GM12878 (cell line): ENCODE results near the gene MAPT. TPM values are rescaled to one million over a fixed set of nuclear protein-coding genes. Genes with fewer than 3 reads are reported as not detected.
A peak's percentile ranks its signal among the peaks of the same experiment; 100 is the strongest.

Experiments used
- ATAC-seq: fragments of 200-7000 bp; cut with Tn5 transposase; 3 replicates; pipeline ENCODE4 v1.9.1; 2020; ENCODE audit warnings: mild to moderate bottlenecking, moderate library complexity
- BruUV-seq: library from RNA; stranded (reverse); fragments of 400-500 nt; replicated peaks from 2 replicates; lab custom pipeline; 2021; lab: Mats Ljungman, UMichigan
- CTCF ChIA-PET: fragments of 300-600 bp; sonication (Branson Sonifier 250); formaldehyde crosslinking; extraction: SDS; loops from one replicate; lab custom pipeline; 2021; ENCODE audit warnings: inconsistent platforms; lab: Yijun Ruan, JAX
- POLR2A ChIA-PET: fragments of 350-600 bp; formaldehyde crosslinking; extraction: SDS; loops from one replicate; lab custom pipeline; 2021; ENCODE audit warnings: inconsistent platforms; lab: Charles Lee
- RAD21 ChIA-PET: fragments of 300-600 bp; sonication (Branson Sonifier 250); formaldehyde crosslinking; loops from one replicate; lab custom pipeline; 2023; ENCODE audit warnings: antibody characterized with exemption; ENCODE audit not compliant: unreplicated experiment; lab: Charles Lee
- SMC1A ChIA-PET: fragments of 300-600 bp; sonication (Branson Sonifier 250); formaldehyde crosslinking; loops from one replicate; lab custom pipeline; 2023; ENCODE audit not compliant: unreplicated experiment, uncharacterized antibody; lab: Charles Lee
- DNase-seq: peaks from one replicate; pipeline ENCODE4 v3.0.0-alpha.2; 2011; ENCODE audit warnings: low read depth, low spot score
- FAIRE-seq: peaks from 3 replicates; lab custom pipeline; 2011; peaks lifted over from hg19 to GRCh38; lab: Jason Lieb, UNC
- H2AFZ ChIP-seq: 2 replicates; pipeline ENCODE4 v1.6.0; 2011; ENCODE audit warnings: low read depth, low read length, control low read depth; ENCODE audit not compliant: control insufficient read depth
- H3K27ac ChIP-seq: 2 replicates; pipeline ENCODE4 v1.5.1; 2011; ENCODE audit warnings: control low read depth; ENCODE audit not compliant: control insufficient read depth, insufficient read depth
- H3K27me3 ChIP-seq, 2 experiments: replicated peaks in 1 of 2; 2 replicates each; pipeline versions ENCODE4 v1.6.0 to v1.6.1; 2011; ENCODE audit warnings: low read length in 1 of 2; ENCODE audit not compliant: control insufficient read depth in 2 of 2, insufficient read depth in 2 of 2
- H3K36me3 ChIP-seq, 2 experiments: 2 replicates each; pipeline ENCODE4 v1.5.1; 2011; ENCODE audit warnings: low read length in 1 of 2; ENCODE audit not compliant: control insufficient read depth in 2 of 2, insufficient read depth in 2 of 2
- H3K4me1 ChIP-seq: 2 replicates; pipeline ENCODE4 v1.6.1; 2011; ENCODE audit warnings: mild to moderate bottlenecking, low read length, moderate library complexity, mixed read lengths; ENCODE audit not compliant: control insufficient read depth, insufficient read depth
- H3K4me2 ChIP-seq: 2 replicates; pipeline ENCODE4 v1.6.0; 2011; ENCODE audit warnings: control low read depth; ENCODE audit not compliant: control insufficient read depth, insufficient read depth
- H3K4me3 ChIP-seq: fragments of 200-600 bp; sonication (generic); 2 replicates; pipeline ENCODE4 v1.5.1; 2016
- H3K79me2 ChIP-seq: 2 replicates; pipeline ENCODE4 v1.6.0; 2011; ENCODE audit warnings: low read length; ENCODE audit not compliant: control insufficient read depth, insufficient read depth
- H3K9ac ChIP-seq: 2 replicates; pipeline ENCODE4 v1.8.0; 2011; ENCODE audit warnings: low read length, control low read depth, mixed read lengths; ENCODE audit not compliant: control insufficient read depth, insufficient read depth
- H3K9me3 ChIP-seq: replicated peaks from 3 replicates; pipeline ENCODE4 v1.5.1; 2011; ENCODE audit warnings: mild to moderate bottlenecking, low read length; ENCODE audit not compliant: control insufficient read depth, insufficient read depth
- H4K20me1 ChIP-seq: 2 replicates; pipeline ENCODE4 v1.6.0; 2011; ENCODE audit not compliant: control insufficient read depth, insufficient read depth
- BHLHE40 ChIP-seq, 2 experiments: fragments of 450-650 bp in 1 of 2; IDR thresholded peaks; 2 replicates each; pipeline ENCODE4 v1.6.1; 2011 to 2017; ENCODE audit warnings: low read depth in 2 of 2, borderline replicate concordance in 1 of 2, improper control_type of control experiment in 1 of 2, low read length in 1 of 2, mild to moderate bottlenecking in 1 of 2
- CHD2 ChIP-seq: IDR thresholded peaks from 2 replicates; pipeline ENCODE4 v1.6.1; 2011; ENCODE audit warnings: low read depth, low read length, improper control_type of control experiment, borderline replicate concordance
- MXI1 ChIP-seq: fragments of 150-350 bp; IDR thresholded peaks from 2 replicates; pipeline ENCODE4 v1.6.1; 2011; ENCODE audit warnings: low read depth, mild to moderate bottlenecking, inconsistent platforms, low read length, improper control_type of control experiment
- RAD21 ChIP-seq: IDR thresholded peaks from 2 replicates; pipeline ENCODE4 v1.6.1; 2011; ENCODE audit warnings: mild to moderate bottlenecking, low read depth, low read length, moderate library complexity; ENCODE audit not compliant: insufficient read depth
- RAD51 ChIP-seq: fragments of 450-650 bp; IDR thresholded peaks from 2 replicates; pipeline ENCODE4 v1.6.1; 2016; ENCODE audit warnings: moderate library complexity, mild to moderate bottlenecking, inconsistent platforms
- SREBF1 ChIP-seq: IDR thresholded peaks from 2 replicates; pipeline ENCODE4 v1.6.1; 2012; ENCODE audit warnings: mild to moderate bottlenecking, low read length
- SREBF2 ChIP-seq: IDR thresholded peaks from 2 replicates; pipeline ENCODE4 v1.6.1; 2012; ENCODE audit warnings: mild to moderate bottlenecking, low read length
- WGBS: methylation state at CpG from one replicate; pipeline ENCODE4 v1.1.6; 2016; ENCODE audit warnings: low lambda C conversion rate; ENCODE audit not compliant: insufficient replicate concordance, insufficient coverage; ENCODE audit errors: missing lambda C conversion rate; 5-methylcytosine and 5-hydroxymethylcytosine counted together
- in situ Hi-C: fragments of 300-500 bp; cut with MboI; formaldehyde crosslinking; loops from 9 replicates; pipeline ENCODE4 v1.14.3; 2018; ENCODE audit warnings: mixed read lengths
- intact Hi-C: fragments of 100-400 bp; cut with micrococcal nuclease; formaldehyde crosslinking; loops from one replicate; pipeline ENCODE4 v1.14.2; 2022; ENCODE audit not compliant: unreplicated experiment
- polyA plus RNA-seq, 11 experiments: library from polyadenylated mRNA; depleted of rRNA in 4 of 11; unstranded in 6 of 11; stranded (reverse) in 5 of 11; fragments of >200 nt; fragmentation: Nextera tagmentation in 4 of 11; fragmentation: Illumina TruSeq in 1 of 11; extraction: Ambion mirVana in 4 of 11; extraction: Trizol in 1 of 11; gene quantifications; 1 replicate in 1 of 11; 2 replicates in 10 of 11; pipeline versions ENCODE4 v1.2.1 to v1.2.3, GENCODE V29; 2011 to 2016; ENCODE audit warnings: inconsistent platforms in 2 of 11, missing spikeins in 2 of 11, low read depth in 1 of 11
- total RNA-seq, 4 experiments: library from RNA; depleted of rRNA in 3 of 4; stranded (reverse); fragments of >200 nt in 3 of 4; fragmentation: Illumina TruSeq in 1 of 4; extraction: Trizol in 1 of 4; gene quantifications; 2 replicates each; pipeline versions ENCODE4 v1.2.1 to v1.2.3, GENCODE V29; 2013 to 2021
- TF ChIP-seq, protein P1 (sequence below): fragments of 150-350 bp; IDR thresholded peaks from 2 replicates; pipeline ENCODE4 v1.6.1; 2014; ENCODE audit warnings: mild to moderate bottlenecking, low read depth, low read length
- TF ChIP-seq, protein P2 (sequence below): fragments of 450-650 bp; IDR thresholded peaks from 2 replicates; pipeline ENCODE4 v1.6.1; 2018; ENCODE audit warnings: mild to moderate bottlenecking, low read depth, moderate library complexity; ENCODE audit not compliant: partially characterized antibody
- TF ChIP-seq, protein P3 (sequence below): fragments of 450-650 bp; IDR thresholded peaks from 2 replicates; pipeline ENCODE4 v1.6.1; 2017; ENCODE audit warnings: borderline replicate concordance
- TF ChIP-seq, protein P4 (sequence below): IDR thresholded peaks from 2 replicates; pipeline ENCODE4 v1.6.1; 2012; ENCODE audit warnings: low read length, inconsistent platforms
- TF ChIP-seq, protein P5 (sequence below): fragments of 450-650 bp; IDR thresholded peaks from 2 replicates; pipeline ENCODE4 v1.6.1; 2017; ENCODE audit warnings: low read depth, mild to moderate bottlenecking, moderate library complexity

The MAPT gene
- total and polyA plus RNA-seq, 10 of the 15 experiments (the other 5 are each of a cell fraction or from before 2014, with no cell fraction given) = under 0.01 to 0.05 (median 0.03) TPM; not detected in 7

DNA sequence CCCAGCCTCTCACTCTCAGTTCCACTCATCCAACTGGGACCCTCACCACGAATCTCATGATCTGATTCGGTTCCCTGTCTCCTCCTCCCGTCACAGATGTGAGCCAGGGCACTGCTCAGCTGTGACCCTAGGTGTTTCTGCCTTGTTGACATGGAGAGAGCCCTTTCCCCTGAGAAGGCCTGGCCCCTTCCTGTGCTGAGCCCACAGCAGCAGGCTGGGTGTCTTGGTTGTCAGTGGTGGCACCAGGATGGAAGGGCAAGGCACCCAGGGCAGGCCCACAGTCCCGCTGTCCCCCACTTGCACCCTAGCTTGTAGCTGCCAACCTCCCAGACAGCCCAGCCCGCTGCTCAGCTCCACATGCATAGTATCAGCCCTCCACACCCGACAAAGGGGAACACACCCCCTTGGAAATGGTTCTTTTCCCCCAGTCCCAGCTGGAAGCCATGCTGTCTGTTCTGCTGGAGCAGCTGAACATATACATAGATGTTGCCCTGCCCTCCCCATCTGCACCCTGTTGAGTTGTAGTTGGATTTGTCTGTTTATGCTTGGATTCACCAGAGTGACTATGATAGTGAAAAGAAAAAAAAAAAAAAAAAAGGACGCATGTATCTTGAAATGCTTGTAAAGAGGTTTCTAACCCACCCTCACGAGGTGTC, 131.3 kb downstream of the MAPT start:
- Histone ChIP-seq H3K9me3 (no peaks in the 10 kb centered on the region), H3K4me2 (no peak overlapping the region), H3K9ac (no peak overlapping the region), H3K4me1 (peaks cover 11% of the 10 kb centered on the region), H3K79me2 (no peaks in the 10 kb centered on the region), H3K27me3 (no peaks in the 10 kb centered on the region), H3K4me3 (no peak overlapping the region), H4K20me1 (no peaks in the 10 kb centered on the region), H3K36me3 (peaks cover under 1 to 14% of the 10 kb centered on the region in 2 experiments; a peak in 3 of 4 replicates), H3K27ac (no peak overlapping the region), H2AFZ (no peak overlapping the region)
- RAD21 ChIA-PET = no interaction called here
- SMC1A ChIA-PET = interaction anchor here (1.3 kb wide), 1 partner anchor 9 kb away, joined by 3 read pairs; no protein-coding TSS in a partner anchor
- 69% methylated on average over 8 of the region's 8 CpGs for WGBS
- FAIRE-seq (no peak), DNase-seq (no peak), ATAC-seq (peak; percentile 18; the same call in 2 of the 3 replicates)
- intact Hi-C loops (no loop called here), in situ Hi-C loops (no loop called here)
- TF ChIP-seq RAD21 (no peak), CHD2 (no peak), SREBF1 (no peak), BHLHE40 (IDR thresholded peaks at IDR 0.05; ENCODE audit: borderline replicate concordance in 1 of 2, low read depth in 2 of 2, low read length in 1 of 2) (no peak), MXI1 (no peak), SREBF2 (no peak), RAD51 (no peak)
- TF ChIP-seq, protein P1, sequence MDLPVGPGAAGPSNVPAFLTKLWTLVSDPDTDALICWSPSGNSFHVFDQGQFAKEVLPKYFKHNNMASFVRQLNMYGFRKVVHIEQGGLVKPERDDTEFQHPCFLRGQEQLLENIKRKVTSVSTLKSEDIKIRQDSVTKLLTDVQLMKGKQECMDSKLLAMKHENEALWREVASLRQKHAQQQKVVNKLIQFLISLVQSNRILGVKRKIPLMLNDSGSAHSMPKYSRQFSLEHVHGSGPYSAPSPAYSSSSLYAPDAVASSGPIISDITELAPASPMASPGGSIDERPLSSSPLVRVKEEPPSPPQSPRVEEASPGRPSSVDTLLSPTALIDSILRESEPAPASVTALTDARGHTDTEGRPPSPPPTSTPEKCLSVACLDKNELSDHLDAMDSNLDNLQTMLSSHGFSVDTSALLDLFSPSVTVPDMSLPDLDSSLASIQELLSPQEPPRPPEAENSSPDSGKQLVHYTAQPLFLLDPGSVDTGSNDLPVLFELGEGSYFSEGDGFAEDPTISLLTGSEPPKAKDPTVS = no peak
- TF ChIP-seq, protein P2, sequence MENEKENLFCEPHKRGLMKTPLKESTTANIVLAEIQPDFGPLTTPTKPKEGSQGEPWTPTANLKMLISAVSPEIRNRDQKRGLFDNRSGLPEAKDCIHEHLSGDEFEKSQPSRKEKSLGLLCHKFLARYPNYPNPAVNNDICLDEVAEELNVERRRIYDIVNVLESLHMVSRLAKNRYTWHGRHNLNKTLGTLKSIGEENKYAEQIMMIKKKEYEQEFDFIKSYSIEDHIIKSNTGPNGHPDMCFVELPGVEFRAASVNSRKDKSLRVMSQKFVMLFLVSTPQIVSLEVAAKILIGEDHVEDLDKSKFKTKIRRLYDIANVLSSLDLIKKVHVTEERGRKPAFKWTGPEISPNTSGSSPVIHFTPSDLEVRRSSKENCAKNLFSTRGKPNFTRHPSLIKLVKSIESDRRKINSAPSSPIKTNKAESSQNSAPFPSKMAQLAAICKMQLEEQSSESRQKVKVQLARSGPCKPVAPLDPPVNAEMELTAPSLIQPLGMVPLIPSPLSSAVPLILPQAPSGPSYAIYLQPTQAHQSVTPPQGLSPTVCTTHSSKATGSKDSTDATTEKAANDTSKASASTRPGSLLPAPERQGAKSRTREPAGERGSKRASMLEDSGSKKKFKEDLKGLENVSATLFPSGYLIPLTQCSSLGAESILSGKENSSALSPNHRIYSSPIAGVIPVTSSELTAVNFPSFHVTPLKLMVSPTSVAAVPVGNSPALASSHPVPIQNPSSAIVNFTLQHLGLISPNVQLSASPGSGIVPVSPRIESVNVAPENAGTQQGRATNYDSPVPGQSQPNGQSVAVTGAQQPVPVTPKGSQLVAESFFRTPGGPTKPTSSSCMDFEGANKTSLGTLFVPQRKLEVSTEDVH = no peak
- TF ChIP-seq, protein P3, sequence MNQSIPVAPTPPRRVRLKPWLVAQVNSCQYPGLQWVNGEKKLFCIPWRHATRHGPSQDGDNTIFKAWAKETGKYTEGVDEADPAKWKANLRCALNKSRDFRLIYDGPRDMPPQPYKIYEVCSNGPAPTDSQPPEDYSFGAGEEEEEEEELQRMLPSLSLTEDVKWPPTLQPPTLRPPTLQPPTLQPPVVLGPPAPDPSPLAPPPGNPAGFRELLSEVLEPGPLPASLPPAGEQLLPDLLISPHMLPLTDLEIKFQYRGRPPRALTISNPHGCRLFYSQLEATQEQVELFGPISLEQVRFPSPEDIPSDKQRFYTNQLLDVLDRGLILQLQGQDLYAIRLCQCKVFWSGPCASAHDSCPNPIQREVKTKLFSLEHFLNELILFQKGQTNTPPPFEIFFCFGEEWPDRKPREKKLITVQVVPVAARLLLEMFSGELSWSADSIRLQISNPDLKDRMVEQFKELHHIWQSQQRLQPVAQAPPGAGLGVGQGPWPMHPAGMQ = no peak
- TF ChIP-seq, protein P4, sequence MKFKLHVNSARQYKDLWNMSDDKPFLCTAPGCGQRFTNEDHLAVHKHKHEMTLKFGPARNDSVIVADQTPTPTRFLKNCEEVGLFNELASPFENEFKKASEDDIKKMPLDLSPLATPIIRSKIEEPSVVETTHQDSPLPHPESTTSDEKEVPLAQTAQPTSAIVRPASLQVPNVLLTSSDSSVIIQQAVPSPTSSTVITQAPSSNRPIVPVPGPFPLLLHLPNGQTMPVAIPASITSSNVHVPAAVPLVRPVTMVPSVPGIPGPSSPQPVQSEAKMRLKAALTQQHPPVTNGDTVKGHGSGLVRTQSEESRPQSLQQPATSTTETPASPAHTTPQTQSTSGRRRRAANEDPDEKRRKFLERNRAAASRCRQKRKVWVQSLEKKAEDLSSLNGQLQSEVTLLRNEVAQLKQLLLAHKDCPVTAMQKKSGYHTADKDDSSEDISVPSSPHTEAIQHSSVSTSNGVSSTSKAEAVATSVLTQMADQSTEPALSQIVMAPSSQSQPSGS = no peak
- TF ChIP-seq, protein P5, sequence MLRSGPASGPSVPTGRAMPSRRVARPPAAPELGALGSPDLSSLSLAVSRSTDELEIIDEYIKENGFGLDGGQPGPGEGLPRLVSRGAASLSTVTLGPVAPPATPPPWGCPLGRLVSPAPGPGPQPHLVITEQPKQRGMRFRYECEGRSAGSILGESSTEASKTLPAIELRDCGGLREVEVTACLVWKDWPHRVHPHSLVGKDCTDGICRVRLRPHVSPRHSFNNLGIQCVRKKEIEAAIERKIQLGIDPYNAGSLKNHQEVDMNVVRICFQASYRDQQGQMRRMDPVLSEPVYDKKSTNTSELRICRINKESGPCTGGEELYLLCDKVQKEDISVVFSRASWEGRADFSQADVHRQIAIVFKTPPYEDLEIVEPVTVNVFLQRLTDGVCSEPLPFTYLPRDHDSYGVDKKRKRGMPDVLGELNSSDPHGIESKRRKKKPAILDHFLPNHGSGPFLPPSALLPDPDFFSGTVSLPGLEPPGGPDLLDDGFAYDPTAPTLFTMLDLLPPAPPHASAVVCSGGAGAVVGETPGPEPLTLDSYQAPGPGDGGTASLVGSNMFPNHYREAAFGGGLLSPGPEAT = no peak
- BruUV-seq = no TSS peak
- CTCF ChIA-PET = interaction anchor here (0.8 kb wide), 1 partner anchor 9 kb away, joined by 3 read pairs; no protein-coding TSS in a partner anchor
- POLR2A ChIA-PET = no interaction called here
